ENCODE data around the gene RUFY3.
"Not testable (repeated sequence)": the region's sequence is repeated elsewhere in the genome, so short reads cannot be mapped to it uniquely, and the experiment has no call there.

The RUFY3 gene

GRCh38 chr4:70739496-70740337 is 18.0 kb downstream of the RUFY3 start:
- no peak for DNase-seq

GRCh38 chr4:70741867-70742658 is 20.3 kb downstream of the RUFY3 start:
- no peak for DNase-seq

- DNase-seq = no peak
Observed at GRCh38 chr4:70743731-70744130, 22.0 kb downstream of the RUFY3 start.

GRCh38 chr4:70746179-70746839 is 24.5 kb downstream of the RUFY3 start:
- no peak for DNase-seq

- no peak for DNase-seq
Observed at GRCh38 chr4:70747874-70748273, 26.1 kb downstream of the RUFY3 start.

GRCh38 chr4:70749313-70749712 is 27.5 kb downstream of the RUFY3 start:
- DNase-seq = no peak

GRCh38 chr4:70752236-70752635 is 30.5 kb downstream of the RUFY3 start:
- no peak for DNase-seq

GRCh38 chr4:70753630-70754029 is 31.9 kb downstream of the RUFY3 start:
- no peak for DNase-seq

- DNase-seq = no peak
Observed at GRCh38 chr4:70754470-70754869, 32.7 kb downstream of the RUFY3 start.

- no peak for DNase-seq
Observed at GRCh38 chr4:70754990-70755688, 33.4 kb downstream of the RUFY3 start.

GRCh38 chr4:70759126-70759525 is 37.4 kb downstream of the RUFY3 start:
- no peak for DNase-seq

GRCh38 chr4:70759627-70760026 is 37.9 kb downstream of the RUFY3 start:
- no peak for DNase-seq

GRCh38 chr4:70760662-70761061 is 38.9 kb downstream of the RUFY3 start:
- DNase-seq = no peak

GRCh38 chr4:70761276-70761816 is 39.6 kb downstream of the RUFY3 start:
- DNase-seq = no peak

GRCh38 chr4:70765368-70765767 is 43.6 kb downstream of the RUFY3 start:
- no peak for DNase-seq

GRCh38 chr4:70768301-70768948 is 46.7 kb downstream of the RUFY3 start:
- DNase-seq = no peak

GRCh38 chr4:70769396-70769795 is 47.6 kb downstream of the RUFY3 start:
- DNase-seq = not testable (repeated sequence)

GRCh38 chr4:70772929-70773555 is 51.3 kb downstream of the RUFY3 start:
- no peak for DNase-seq

GRCh38 chr4:70778888-70779422 is 57.2 kb downstream of the RUFY3 start:
- no peak for DNase-seq

GRCh38 chr4:70783096-70783495 is 61.3 kb downstream of the RUFY3 start:
- no peak for DNase-seq

GRCh38 chr4:70787496-70787895 is 65.7 kb downstream of the RUFY3 start:
- DNase-seq = no peak

All from right forelimb (tissue), 1 donor.